Lung microvascular endothelial cell (primary cell): ENCODE data around the gene B4GALT6. TPM values are rescaled to one million over a fixed set of nuclear protein-coding genes. Genes with fewer than 3 reads are reported as not detected.

Experiments used
- total RNA-seq: library from RNA; depleted of rRNA; stranded (reverse); fragments of >200 nt; gene quantifications from 2 replicates; pipeline ENCODE4 v1.2.1, GENCODE V29; 2014

B4GALT6 gene
- total RNA-seq, 1 donor from 2014 or later: 4.4 TPM

Other genes with a start within 250 kb of the B4GALT6 start
- gene DSG3, start 236.8 kb downstream of the B4GALT6 start, total RNA-seq: not detected in 2 replicates
- gene DSG2, start 186.4 kb downstream of the B4GALT6 start, total RNA-seq: 1.7 and 5.8 TPM in 2 replicates
- not detected in 2 replicates for gene TTR, start 92.7 kb downstream of the B4GALT6 start, total RNA-seq
- gene SLC25A52, start 76.3 kb upstream of the B4GALT6 start, total RNA-seq: under 0.01 TPM in 1 of 2 replicates, not detected in the other